GM23338 (cell line): ENCODE data around the gene TMEM236. TPM values are rescaled to one million over a fixed set of nuclear protein-coding genes. Genes with fewer than 3 reads are reported as not detected.

Experiments
- ATAC-seq: fragments of 200-7000 bp; cut with Tn5 transposase; 3 replicates; pipeline ENCODE4 v1.9.1; 2020
- DNase-seq: peaks from one replicate; pipeline ENCODE4 v3.0.0-alpha.2; 2015; ENCODE audit warnings: low spot score
- H2AFZ ChIP-seq: fragments of 200-600 bp; sonication (generic); 2 replicates; pipeline ENCODE4 v1.8.0; 2016; ENCODE audit warnings: antibody characterized with exemption, mild to moderate bottlenecking, moderate library complexity
- H3F3A ChIP-seq: fragments of 200-600 bp; sonication (generic); replicated peaks from 2 replicates; pipeline ENCODE4 v1.8.0; 2017; ENCODE audit warnings: antibody characterized with exemption, mixed run types, low read depth
- H3K27ac ChIP-seq: fragments of 200-600 bp; sonication (generic); 2 replicates; pipeline ENCODE4 v1.6.1; 2016; ENCODE audit warnings: low read depth
- H3K27me3 ChIP-seq: fragments of 200-600 bp; sonication (generic); 2 replicates; pipeline ENCODE4 v1.8.0; 2016; ENCODE audit warnings: mild to moderate bottlenecking, mixed run types, moderate library complexity; ENCODE audit not compliant: insufficient read depth
- H3K36me3 ChIP-seq: fragments of 200-600 bp; sonication (generic); 2 replicates; pipeline ENCODE4 v1.8.0; 2016; ENCODE audit warnings: mild to moderate bottlenecking; ENCODE audit not compliant: insufficient read depth
- H3K4me1 ChIP-seq: fragments of 200-600 bp; sonication (generic); 2 replicates; pipeline ENCODE4 v1.8.0; 2016; ENCODE audit warnings: mild to moderate bottlenecking, moderate library complexity; ENCODE audit not compliant: insufficient read depth
- H3K4me2 ChIP-seq: fragments of 200-600 bp; sonication (generic); 2 replicates; pipeline ENCODE4 v1.7.1; 2017; ENCODE audit warnings: mixed run types
- H3K4me3 ChIP-seq: fragments of 200-600 bp; sonication (generic); 2 replicates; pipeline ENCODE4 v1.6.1; 2016; ENCODE audit warnings: mixed run types
- H3K79me2 ChIP-seq: fragments of 200-600 bp; sonication (generic); replicated peaks from 2 replicates; pipeline ENCODE4 v1.8.0; 2017; ENCODE audit warnings: mild to moderate bottlenecking; ENCODE audit not compliant: insufficient read depth
- H3K9me2 ChIP-seq: fragments of 200-600 bp; sonication (generic); 2 replicates; pipeline ENCODE4 v1.8.0; 2017; ENCODE audit not compliant: insufficient read depth
- H4K20me1 ChIP-seq: fragments of 200-600 bp; sonication (generic); replicated peaks from 2 replicates; pipeline ENCODE4 v1.8.0; 2017; ENCODE audit warnings: mild to moderate bottlenecking; ENCODE audit not compliant: insufficient read depth
- H3K27ac Mint-ChIP-seq: 2 replicates; pipeline ENCODE4 v1.8.0; 2020; ENCODE audit warnings: inconsistent platforms, mild to moderate bottlenecking, moderate library complexity, mixed read lengths
- H3K27me3 Mint-ChIP-seq: 3 replicates; pipeline ENCODE4 v1.8.0; 2022; ENCODE audit warnings: low read depth, mild to moderate bottlenecking, moderate library complexity, mixed read lengths, inconsistent platforms; ENCODE audit not compliant: insufficient read depth, poor library complexity
- H3K36me3 Mint-ChIP-seq: 3 replicates; pipeline ENCODE4 v1.8.0; 2021; ENCODE audit warnings: low read depth, mild to moderate bottlenecking, inconsistent platforms, moderate library complexity, mixed read lengths
- H3K4me1 Mint-ChIP-seq: 3 replicates; pipeline ENCODE4 v1.8.0; 2020; ENCODE audit warnings: mild to moderate bottlenecking, inconsistent platforms, mixed read lengths
- H3K4me3 Mint-ChIP-seq: 3 replicates; pipeline ENCODE4 v1.8.0; 2021; ENCODE audit warnings: moderate library complexity, mild to moderate bottlenecking, inconsistent platforms, mixed read lengths
- H3K9me3 Mint-ChIP-seq: 3 replicates; pipeline ENCODE4 v1.8.0; 2020; ENCODE audit warnings: moderate library complexity, mild to moderate bottlenecking, inconsistent platforms, mixed read lengths
- CREB1 ChIP-seq: fragments of 250-450 bp; sonication (Bioruptor Pico); IDR thresholded peaks from 2 replicates; pipeline ENCODE4 v1.5.0; 2020; ENCODE audit warnings: low read depth, mild to moderate bottlenecking, moderate library complexity
- ETS1 ChIP-seq: IDR thresholded peaks from 2 replicates; pipeline ENCODE4 v1.6.1; 2016; ENCODE audit warnings: antibody characterized with exemption
- EZH2 ChIP-seq: fragments of 200-600 bp; sonication (generic); IDR thresholded peaks from one replicate; pipeline ENCODE4 v1.8.0; 2017; ENCODE audit warnings: antibody characterized with exemption, mild to moderate bottlenecking, low read depth; ENCODE audit not compliant: unreplicated experiment
- JUNB ChIP-seq: IDR thresholded peaks from one replicate; pipeline ENCODE4 v1.6.1; 2016; ENCODE audit warnings: antibody characterized with exemption; ENCODE audit not compliant: unreplicated experiment
- NANOG ChIP-seq: IDR thresholded peaks from 2 replicates; pipeline ENCODE4 v1.6.1; 2016; ENCODE audit warnings: antibody characterized with exemption, borderline replicate concordance
- POLR2AphosphoS5 ChIP-seq: IDR thresholded peaks from 2 replicates; pipeline ENCODE4 v1.6.1; 2016; ENCODE audit warnings: antibody characterized with exemption, low read depth
- ZNF114 ChIP-seq: fragments of 250-450 bp; sonication (Bioruptor Pico); IDR thresholded peaks from 2 replicates; pipeline ENCODE4 v1.5.0; 2020; ENCODE audit warnings: mild to moderate bottlenecking, moderate library complexity
- ZNF462 ChIP-seq: fragments of 250-450 bp; sonication (Bioruptor Pico); IDR thresholded peaks from 2 replicates; pipeline ENCODE4 v1.5.0; 2020; ENCODE audit warnings: mild to moderate bottlenecking, moderate library complexity
- polyA plus RNA-seq: library from polyadenylated mRNA; unstranded; fragments of >200 nt; fragmentation: Nextera tagmentation; extraction: Ambion mirVana; gene quantifications from 2 replicates; pipeline ENCODE4 v1.2.1, GENCODE V29; 2016
- total RNA-seq: library from RNA; depleted of rRNA; stranded (reverse); fragments of >200 nt; shearing (Covaris generic); gene quantifications from 2 replicates; pipeline ENCODE4 v1.2.3, GENCODE V29; 2014
- TF ChIP-seq, protein P1 (sequence below): IDR thresholded peaks from one replicate; pipeline ENCODE4 v1.6.1; 2018; ENCODE audit warnings: antibody characterized with exemption; ENCODE audit not compliant: unreplicated experiment

TMEM236 gene
- total and polyA plus RNA-seq, 2 experiments from 2014 or later = 0.03 TPM

DNA sequence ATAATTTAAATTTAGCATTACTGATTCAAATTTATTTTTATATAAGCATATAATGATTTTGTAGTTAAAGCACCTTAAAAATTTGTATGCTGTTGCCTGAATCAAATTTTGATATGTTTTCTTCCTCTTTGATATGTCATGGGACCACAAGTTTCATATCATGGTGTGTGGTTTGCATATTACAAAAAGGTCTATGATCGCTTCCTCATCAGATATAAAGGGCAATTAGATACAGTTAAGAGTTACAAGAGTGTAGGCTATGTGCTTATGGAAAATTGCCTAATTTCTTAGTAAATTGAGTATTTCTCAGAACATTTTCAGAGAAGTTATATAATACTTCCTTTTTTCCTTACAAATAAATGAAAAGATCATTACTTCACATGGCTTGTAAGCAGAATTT, 79.3 kb downstream of the TMEM236 start (continued):
- TF ChIP-seq, protein P1, sequence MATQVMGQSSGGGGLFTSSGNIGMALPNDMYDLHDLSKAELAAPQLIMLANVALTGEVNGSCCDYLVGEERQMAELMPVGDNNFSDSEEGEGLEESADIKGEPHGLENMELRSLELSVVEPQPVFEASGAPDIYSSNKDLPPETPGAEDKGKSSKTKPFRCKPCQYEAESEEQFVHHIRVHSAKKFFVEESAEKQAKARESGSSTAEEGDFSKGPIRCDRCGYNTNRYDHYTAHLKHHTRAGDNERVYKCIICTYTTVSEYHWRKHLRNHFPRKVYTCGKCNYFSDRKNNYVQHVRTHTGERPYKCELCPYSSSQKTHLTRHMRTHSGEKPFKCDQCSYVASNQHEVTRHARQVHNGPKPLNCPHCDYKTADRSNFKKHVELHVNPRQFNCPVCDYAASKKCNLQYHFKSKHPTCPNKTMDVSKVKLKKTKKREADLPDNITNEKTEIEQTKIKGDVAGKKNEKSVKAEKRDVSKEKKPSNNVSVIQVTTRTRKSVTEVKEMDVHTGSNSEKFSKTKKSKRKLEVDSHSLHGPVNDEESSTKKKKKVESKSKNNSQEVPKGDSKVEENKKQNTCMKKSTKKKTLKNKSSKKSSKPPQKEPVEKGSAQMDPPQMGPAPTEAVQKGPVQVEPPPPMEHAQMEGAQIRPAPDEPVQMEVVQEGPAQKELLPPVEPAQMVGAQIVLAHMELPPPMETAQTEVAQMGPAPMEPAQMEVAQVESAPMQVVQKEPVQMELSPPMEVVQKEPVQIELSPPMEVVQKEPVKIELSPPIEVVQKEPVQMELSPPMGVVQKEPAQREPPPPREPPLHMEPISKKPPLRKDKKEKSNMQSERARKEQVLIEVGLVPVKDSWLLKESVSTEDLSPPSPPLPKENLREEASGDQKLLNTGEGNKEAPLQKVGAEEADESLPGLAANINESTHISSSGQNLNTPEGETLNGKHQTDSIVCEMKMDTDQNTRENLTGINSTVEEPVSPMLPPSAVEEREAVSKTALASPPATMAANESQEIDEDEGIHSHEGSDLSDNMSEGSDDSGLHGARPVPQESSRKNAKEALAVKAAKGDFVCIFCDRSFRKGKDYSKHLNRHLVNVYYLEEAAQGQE = no peak
- no peak for TF ChIP-seq POLR2AphosphoS5
- TF ChIP-seq CREB1 (CRISPR knock-in tag) = no peak

DNA sequence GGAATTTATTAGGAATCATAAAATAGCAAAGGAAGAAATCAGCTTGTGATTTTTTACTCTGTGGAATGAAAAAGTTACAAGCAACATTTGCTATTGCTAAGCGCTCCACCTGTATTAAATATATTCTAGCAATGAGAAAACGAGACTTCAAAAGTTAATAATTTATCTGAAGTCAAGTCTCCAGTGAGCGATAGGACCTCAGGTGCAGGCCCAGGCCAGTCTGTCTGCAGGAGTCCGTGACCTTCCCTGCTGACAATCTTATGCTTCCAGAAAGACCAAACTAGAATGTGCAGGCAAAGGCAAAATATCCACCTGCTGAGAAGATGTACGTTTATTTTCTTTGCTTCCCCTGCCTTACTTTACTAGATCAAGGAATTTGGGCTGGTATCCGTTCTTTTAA, 79.9 kb downstream of the TMEM236 start:
- no peak for DNase-seq
- H3K4me1 Mint-ChIP-seq = peaks cover 2% of the 10 kb centered on the region; the same call in 2 of the 3 replicates
- Histone ChIP-seq H3K4me1 (peaks cover 5% of the 10 kb centered on the region), H3K4me2 (no peak overlapping the region), H3K27me3 (no peaks in the 10 kb centered on the region), H3K36me3 (no peaks in the 10 kb centered on the region), H3K9me2 (no peaks in the 10 kb centered on the region), H4K20me1 (no peaks in the 10 kb centered on the region), H3K79me2 (no peaks in the 10 kb centered on the region), H3F3A (no peaks in the 10 kb centered on the region), H3K4me3 (no peak overlapping the region), H3K27ac (no peak overlapping the region), H2AFZ (no peak overlapping the region)
- ATAC-seq = no peak
- H3K27me3 Mint-ChIP-seq = peaks cover 6% of the 10 kb centered on the region
- H3K9me3 Mint-ChIP-seq = no peaks in the 10 kb centered on the region
- no peak overlapping the region for H3K27ac Mint-ChIP-seq
- H3K36me3 Mint-ChIP-seq = no peaks in the 10 kb centered on the region
- no peak overlapping the region for H3K4me3 Mint-ChIP-seq
- TF ChIP-seq NANOG (no peak), ZNF114 (CRISPR knock-in tag) (no peak), ETS1 (no peak), EZH2 (no peak), POLR2AphosphoS5 (no peak), JUNB (no peak), ZNF462 (CRISPR knock-in tag) (no peak)
- TF ChIP-seq, protein P1 = no peak
